K562 (cell line): ENCODE data around the gene BTBD16. TPM values are rescaled to one million over a fixed set of nuclear protein-coding genes. Genes with fewer than 3 reads are reported as not detected.

ENCODE experiments used
- ATAC-seq: fragments of 200-7000 bp; cut with Tn5 transposase; 3 replicates; pipeline ENCODE4 v1.9.1; 2020; ENCODE audit warnings: moderate library complexity
- BruUV-seq: library from RNA; stranded (reverse); fragments of 400-500 nt; replicated peaks from 2 replicates; lab custom pipeline; 2021; lab: Mats Ljungman, UMichigan
- CTCF ChIA-PET: fragments of 300-600 bp; formaldehyde crosslinking; extraction: SDS; loops from one replicate; lab custom pipeline; 2021; ENCODE audit warnings: low intra/inter-chr PET ratio; lab: Yijun Ruan, JAX
- POLR2A ChIA-PET: fragments of 300-600, 350-650 bp; sonication (Branson Sonifier 250); formaldehyde crosslinking; extraction: SDS; loops from one replicate; lab custom pipeline; 2021; ENCODE audit warnings: antibody characterized with exemption, inconsistent platforms; lab: Yijun Ruan, JAX
- DNase-seq, 4 experiments: peaks; one replicate each; pipeline versions ENCODE4 v3.0.0 to v3.0.0-alpha.2; 2011 to 2018; ENCODE audit warnings: low spot score in 3 of 4, mixed read lengths in 3 of 4; ENCODE audit errors: extremely low read depth in 1 of 4
- FAIRE-seq: peaks from 2 replicates; lab custom pipeline; 2011; peaks lifted over from hg19 to GRCh38; lab: Jason Lieb, UNC
- H2AFZ ChIP-seq: 2 replicates; pipeline ENCODE4 v1.6.0; 2011; ENCODE audit warnings: low read depth, low read length, control low read depth, inconsistent platforms
- H3K27ac ChIP-seq: fragments of 200-600 bp; 3 replicates; pipeline ENCODE4 v1.8.0; 2011; ENCODE audit warnings: low read depth, mild to moderate bottlenecking, control low read depth, inconsistent platforms, low read length, moderate library complexity, mixed read lengths; ENCODE audit errors: extremely low read depth
- H3K27me3 ChIP-seq, 2 experiments: fragments of 300-600 bp in 1 of 2; 2 replicates in 1 of 2; 3 replicates in 1 of 2; pipeline versions ENCODE4 v1.6.0 to v1.8.0; 2011; ENCODE audit warnings: inconsistent platforms in 2 of 2, low read length in 2 of 2, mild to moderate bottlenecking in 1 of 2, mixed read lengths in 1 of 2, moderate library complexity in 1 of 2; ENCODE audit not compliant: control insufficient read depth in 2 of 2, insufficient read depth in 2 of 2
- H3K36me3 ChIP-seq: fragments of 300-600 bp; 3 replicates; pipeline ENCODE4 v1.8.0; 2011; ENCODE audit warnings: mild to moderate bottlenecking, low read length, inconsistent platforms; ENCODE audit not compliant: control insufficient read depth, insufficient read depth
- H3K4me1 ChIP-seq, 2 experiments: fragments of 200-600 bp in 1 of 2; replicated peaks in 1 of 2; 2 replicates in 1 of 2; 3 replicates in 1 of 2; pipeline versions ENCODE4 v1.5.1 to v1.8.0; 2011; ENCODE audit warnings: inconsistent platforms in 2 of 2, low read length in 2 of 2, mild to moderate bottlenecking in 1 of 2, mixed read lengths in 1 of 2, moderate library complexity in 1 of 2; ENCODE audit not compliant: control insufficient read depth in 2 of 2, insufficient read depth in 2 of 2
- H3K4me2 ChIP-seq: 2 replicates; pipeline ENCODE4 v1.6.1; 2011; ENCODE audit warnings: low read length, control low read depth, inconsistent platforms, mixed read lengths; ENCODE audit not compliant: insufficient read depth
- H3K4me3 ChIP-seq: fragments of 200-600 bp; sonication (generic), shearing (Covaris generic); 2 replicates; pipeline ENCODE4 v1.5.1; 2016; ENCODE audit warnings: control low read depth, inconsistent platforms
- H3K79me2 ChIP-seq: fragments of 200-600 bp; 3 replicates; pipeline ENCODE4 v1.8.0; 2011; ENCODE audit warnings: low read length, inconsistent platforms; ENCODE audit not compliant: control insufficient read depth, insufficient read depth
- H3K9ac ChIP-seq, 2 experiments: 2 replicates each; pipeline versions ENCODE4 v1.6.0 to v1.6.1; 2011; ENCODE audit warnings: low read depth in 2 of 2, low read length in 2 of 2, control low read depth in 1 of 2, inconsistent platforms in 1 of 2, mild to moderate bottlenecking in 1 of 2, mixed read lengths in 1 of 2; ENCODE audit not compliant: insufficient read depth in 1 of 2
- H3K9me1 ChIP-seq: one replicate; pipeline ENCODE4 v1.6.0; 2011; ENCODE audit warnings: inconsistent platforms, mild to moderate bottlenecking, low read length, moderate library complexity; ENCODE audit not compliant: control insufficient read depth, insufficient read depth
- H3K9me3 ChIP-seq: replicated peaks from 2 replicates; pipeline ENCODE4 v1.5.1; 2011; ENCODE audit warnings: low read depth, low read length, inconsistent platforms; ENCODE audit not compliant: control insufficient read depth, insufficient read depth
- H4K20me1 ChIP-seq: replicated peaks from 2 replicates; pipeline ENCODE4 v1.6.1; 2011; ENCODE audit warnings: low read length, inconsistent platforms, mixed read lengths; ENCODE audit not compliant: control insufficient read depth, insufficient read depth
- CHCHD3 ChIP-seq: fragments of 250-450 bp; sonication (Bioruptor Pico); IDR thresholded peaks from 2 replicates; pipeline ENCODE4 v2.1.2; 2022; ENCODE audit warnings: mild to moderate bottlenecking
- FOS ChIP-seq: IDR thresholded peaks from 3 replicates; pipeline ENCODE4 v1.6.1; 2011; ENCODE audit not compliant: insufficient read length; ENCODE audit errors: extremely low read depth
- FOXJ3 ChIP-seq: sonication (generic); formaldehyde crosslinking; IDR thresholded peaks from 2 replicates; pipeline ENCODE4 v1.4.0; 2020; ENCODE audit warnings: mild to moderate bottlenecking, missing genetic modification reagents
- GABPB1 ChIP-seq: sonication (generic); formaldehyde crosslinking; IDR thresholded peaks from 2 replicates; pipeline ENCODE4 v1.8.0; 2022; ENCODE audit warnings: mild to moderate bottlenecking, missing genetic modification reagents
- HNRNPUL1 ChIP-seq: fragments of 200-400 bp; formaldehyde crosslinking; IDR thresholded peaks from 2 replicates; pipeline ENCODE4 v1.6.1; 2017; ENCODE audit warnings: low read length
- KLF10 ChIP-seq: fragments of 250-450 bp; sonication (Bioruptor Pico); IDR thresholded peaks from 2 replicates; pipeline ENCODE4 v1.6.1; 2021; ENCODE audit warnings: matching md5 sums
- RFX7 ChIP-seq: fragments of 250-450 bp; sonication (Bioruptor Pico); IDR thresholded peaks from 2 replicates; pipeline ENCODE4 v1.5.1; 2021; ENCODE audit warnings: mild to moderate bottlenecking
- ZNF644 ChIP-seq: fragments of 200-800 bp; sonication (Bioruptor generic); IDR thresholded peaks from 2 replicates; pipeline ENCODE4 v1.6.1; 2016; ENCODE audit warnings: low read depth, missing genetic modification characterization, missing compliant biosample characterization
- ZNF707 ChIP-seq: fragments of 250-450 bp; sonication (Bioruptor Pico); conservative IDR thresholded peaks from 2 replicates; pipeline ENCODE4 v1.8.0; 2022; ENCODE audit warnings: inconsistent platforms, mild to moderate bottlenecking, moderate library complexity
- WGBS: fragments of 100-300 bp; shearing (Covaris generic); methylation state at CpG from one replicate; pipeline ENCODE4 v1.1.6; 2016; ENCODE audit warnings: low coverage, mixed read lengths; ENCODE audit not compliant: insufficient coverage; ENCODE audit errors: missing lambda C conversion rate; 5-methylcytosine and 5-hydroxymethylcytosine counted together
- in situ Hi-C: fragments of 300-500 bp; cut with MboI; formaldehyde crosslinking; loops from 4 replicates; pipeline ENCODE4 v1.15.0; 2018; ENCODE audit warnings: inconsistent platforms, mixed read lengths
- intact Hi-C: fragments of 100-400 bp; cut with micrococcal nuclease; formaldehyde crosslinking; loops from 2 replicates; pipeline ENCODE4 v1.14.2; 2022
- polyA plus RNA-seq, 8 experiments: library from polyadenylated mRNA; depleted of rRNA in 4 of 8; stranded (reverse) in 5 of 8; unstranded in 3 of 8; fragments of >200 nt; fragmentation: Nextera tagmentation in 2 of 8; fragmentation: Illumina TruSeq in 1 of 8; extraction: Ambion mirVana in 2 of 8; extraction: Trizol in 1 of 8; gene quantifications; 2 replicates each; pipeline versions ENCODE4 v1.2.1 to v1.2.3, GENCODE V29; 2011 to 2014; ENCODE audit warnings: inconsistent platforms in 1 of 8, missing spikeins in 1 of 8
- total RNA-seq, 7 experiments: library from RNA; depleted of rRNA in 6 of 7; stranded (reverse); fragments of >200 nt in 6 of 7; fragmentation: Illumina TruSeq in 2 of 7; extraction: Trizol in 2 of 7; gene quantifications; 2 replicates each; pipeline versions ENCODE4 v1.2.1 to v1.2.3, GENCODE V29; 2011 to 2021; ENCODE audit warnings: low replicate concordance in 1 of 7
- TF ChIP-seq, protein P1 (sequence below), 2 experiments: fragments of 450-650 bp in 1 of 2; sonication (generic) in 1 of 2; formaldehyde crosslinking; conservative IDR thresholded peaks; 2 replicates each; pipeline versions ENCODE4 v1.4.0 to v1.8.1; 2020 to 2022; ENCODE audit warnings: mild to moderate bottlenecking in 1 of 2, missing genetic modification reagents in 1 of 2

The BTBD16 gene
- total and polyA plus RNA-seq, 9 of the 15 experiments (the other 6 are each of a cell fraction or from before 2014, with no cell fraction given): 0.11 TPM; not detected in 8

DNA sequence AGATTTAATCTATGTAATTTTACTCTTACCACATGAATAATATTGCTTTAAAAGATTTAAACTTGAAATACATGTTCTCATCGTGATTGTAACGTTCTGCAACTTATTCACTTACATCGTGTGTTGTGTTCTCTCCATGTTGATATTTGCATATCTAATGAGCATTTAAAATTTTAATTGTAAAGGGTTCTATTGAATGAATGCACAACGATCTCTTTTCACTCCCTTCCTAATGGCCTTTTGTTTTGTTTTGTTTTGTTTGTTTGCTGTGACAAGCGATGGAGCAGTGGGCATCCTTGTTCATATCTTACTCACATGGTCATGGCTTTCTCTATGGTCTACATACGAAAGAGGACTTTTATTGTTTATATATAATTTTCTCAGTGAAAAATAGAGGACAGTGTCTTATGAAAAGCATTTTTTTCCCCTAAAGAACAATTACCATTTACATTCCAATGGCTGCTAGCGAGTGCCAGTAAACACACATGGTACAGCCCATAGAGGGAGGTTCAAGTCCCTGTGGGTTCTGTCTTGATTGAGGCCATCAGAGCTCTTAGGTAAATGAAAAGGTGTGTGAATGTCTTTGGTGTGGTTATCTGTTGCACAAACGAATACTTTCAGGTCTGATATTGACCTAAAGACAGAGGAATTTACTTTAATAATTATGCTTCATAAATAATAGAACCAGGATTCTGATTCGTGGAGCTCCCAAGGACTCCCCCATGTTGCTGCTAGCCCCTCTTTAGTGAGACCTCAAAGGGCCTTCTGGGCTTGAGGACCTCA is 32.4 kb downstream of the BTBD16 start (continued):
- no peak for TF ChIP-seq FOS
- no peak for TF ChIP-seq RFX7
- no peak for TF ChIP-seq KLF10 (CRISPR knock-in tag)
- no peak for TF ChIP-seq GABPB1 (CRISPR knock-in tag)
- TF ChIP-seq, protein P1, sequence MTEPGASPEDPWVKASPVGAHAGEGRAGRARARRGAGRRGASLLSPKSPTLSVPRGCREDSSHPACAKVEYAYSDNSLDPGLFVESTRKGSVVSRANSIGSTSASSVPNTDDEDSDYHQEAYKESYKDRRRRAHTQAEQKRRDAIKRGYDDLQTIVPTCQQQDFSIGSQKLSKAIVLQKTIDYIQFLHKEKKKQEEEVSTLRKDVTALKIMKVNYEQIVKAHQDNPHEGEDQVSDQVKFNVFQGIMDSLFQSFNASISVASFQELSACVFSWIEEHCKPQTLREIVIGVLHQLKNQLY (CRISPR knock-in tag; conservative IDR thresholded peaks at IDR 0.05): no peak
- no peak for TF ChIP-seq ZNF707

DNA sequence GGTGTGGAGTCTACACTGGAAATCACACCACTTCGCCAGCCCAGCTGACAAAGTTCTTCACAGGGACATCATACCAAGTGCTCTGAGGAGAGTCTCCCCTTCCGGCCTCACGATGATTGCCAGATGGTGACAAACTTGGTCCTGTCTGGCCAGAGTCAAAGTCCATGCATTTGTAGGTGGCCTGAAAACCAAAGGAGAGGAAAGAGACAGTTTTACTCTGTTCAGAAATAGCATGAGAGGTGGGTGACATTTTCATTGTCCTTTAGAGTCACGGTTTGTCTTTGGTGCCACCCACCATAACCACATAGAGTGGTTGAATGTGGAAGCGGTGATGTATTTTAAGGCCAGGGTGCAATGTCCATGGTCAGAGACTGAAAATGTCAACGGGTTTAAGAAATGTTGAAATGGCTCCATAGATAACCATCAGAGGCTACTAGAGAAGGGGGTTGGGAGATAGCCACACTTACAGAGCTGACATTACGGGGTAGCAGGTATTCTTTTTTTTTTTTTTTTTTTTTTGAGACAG is 33.0 kb downstream of the BTBD16 start:
- CTCF ChIA-PET: no interaction called here
- DNase-seq (no peak), FAIRE-seq (no peak), ATAC-seq (no peak)
- Histone ChIP-seq H3K4me2 (no peak overlapping the region), H3K79me2 (no peaks in the 10 kb centered on the region), H3K27me3 (no peaks in the 10 kb centered on the region), H4K20me1 (no peaks in the 10 kb centered on the region), H3K27ac (no peak overlapping the region), H3K9me1 (no peaks in the 10 kb centered on the region), H3K36me3 (no peaks in the 10 kb centered on the region), H2AFZ (no peak overlapping the region), H3K4me3 (no peak overlapping the region), H3K9me3 (no peaks in the 10 kb centered on the region), H3K4me1 (no peaks in the 10 kb centered on the region), H3K9ac (no peak overlapping the region)
- POLR2A ChIA-PET: no interaction called here
- intact Hi-C loops (no loop called here), in situ Hi-C loops (no loop called here)
- TF ChIP-seq ZNF644 (tag): no peak
- TF ChIP-seq HNRNPUL1: no peak
- TF ChIP-seq FOXJ3 (CRISPR knock-in tag): no peak
- TF ChIP-seq CHCHD3 (CRISPR knock-in tag): no peak
- 4% methylated on average over 5 of the region's 7 CpGs for WGBS
- no TSS peak for BruUV-seq
